Stimulated activated CD8-positive, alpha-beta memory T cell treated with anti-CD3 and anti-CD28 coated beads, Interleukin-12 subunit alpha, Interleukin-12 subunit beta, amount 100 ng/mL, for 24 hours (primary cell): Measurements from ENCODE around the gene KIAA1586.
A peak's percentile ranks its signal among the peaks of the same experiment; 100 is the strongest.
"Not testable (repeated sequence)": the region's sequence is repeated elsewhere in the genome, so short reads cannot be mapped to it uniquely, and the experiment has no call there.

Experiments
- DNase-seq: peaks from one replicate; pipeline ENCODE4 v3.0.0-alpha.2; 2020; ENCODE audit errors: extremely low read depth

KIAA1586 gene

DNA sequence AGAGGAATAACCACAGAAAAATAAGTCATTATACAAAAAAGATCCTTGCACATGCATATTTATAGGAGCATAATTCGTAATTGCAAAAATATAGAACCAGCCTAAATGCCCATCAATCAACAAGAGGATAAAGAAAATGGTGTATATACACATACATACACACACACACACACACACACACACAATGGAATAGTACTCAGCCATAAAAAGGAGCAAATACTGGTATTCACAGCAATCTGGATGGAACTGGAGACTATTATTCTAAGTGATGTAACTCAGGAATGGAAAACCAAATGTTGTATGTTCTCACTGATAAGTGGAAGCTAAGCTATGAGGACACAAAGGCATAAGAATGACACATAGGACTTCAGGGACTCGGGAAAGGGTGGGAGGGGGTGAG lies 1.9 kb upstream of the KIAA1586 start:
- DNase-seq: no peak

DNA sequence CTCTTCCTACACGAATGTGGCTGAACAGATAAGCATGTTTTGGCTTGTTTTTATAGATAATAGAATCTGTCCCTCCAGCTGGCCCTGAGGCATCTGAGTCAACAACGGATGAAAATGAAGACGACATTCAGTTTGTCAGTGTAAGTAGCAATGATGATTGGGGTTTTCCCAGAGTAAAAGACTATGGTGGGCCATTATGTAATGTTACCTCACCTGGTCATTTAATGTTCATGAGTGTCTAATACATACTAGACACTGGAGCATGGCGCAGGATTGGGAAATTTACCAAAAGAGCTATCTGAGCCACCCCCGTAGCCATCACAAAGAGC lies 728 bp downstream of the KIAA1586 start:
- not testable (repeated sequence) for DNase-seq

DNA sequence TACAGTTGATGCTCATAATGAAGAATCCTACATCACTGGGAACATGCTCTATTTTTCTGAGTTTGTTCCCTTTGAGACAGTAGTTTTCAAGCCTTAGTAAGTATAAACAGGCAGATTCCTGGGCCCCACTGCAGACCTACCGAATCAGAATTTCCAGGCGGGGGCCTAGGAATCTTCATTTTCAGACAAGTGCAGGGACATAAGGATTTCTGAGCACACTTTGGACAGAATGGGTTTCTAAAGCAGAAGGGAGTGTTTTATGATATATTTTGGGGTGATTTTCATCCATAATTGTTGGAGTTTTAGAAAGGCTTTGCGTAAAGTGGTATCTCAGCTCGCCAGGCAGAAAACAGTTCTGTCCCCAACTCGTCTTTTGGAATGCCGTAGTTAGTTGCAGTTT lies 1.4 kb downstream of the KIAA1586 start:
- not testable (repeated sequence) for DNase-seq

DNA sequence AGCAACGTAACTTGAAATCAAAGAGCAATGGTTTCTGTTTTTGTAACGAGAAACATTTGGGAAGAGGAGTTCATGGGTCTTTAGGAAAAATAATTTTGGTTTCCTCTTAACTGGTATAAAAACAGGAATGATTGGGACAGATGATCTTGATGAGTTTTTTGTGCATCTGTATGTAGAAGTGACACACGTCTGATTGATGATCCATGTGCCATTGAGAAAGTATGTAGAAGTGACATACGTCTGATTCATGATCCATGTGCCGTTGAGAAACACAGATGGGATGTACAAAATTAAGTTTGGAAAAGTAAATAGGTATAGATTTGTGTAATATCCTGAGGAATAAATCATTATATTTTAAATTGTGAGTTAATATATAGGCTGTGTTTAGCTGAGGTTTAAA lies 2.1 kb downstream of the KIAA1586 start:
- DNase-seq: no peak

DNA sequence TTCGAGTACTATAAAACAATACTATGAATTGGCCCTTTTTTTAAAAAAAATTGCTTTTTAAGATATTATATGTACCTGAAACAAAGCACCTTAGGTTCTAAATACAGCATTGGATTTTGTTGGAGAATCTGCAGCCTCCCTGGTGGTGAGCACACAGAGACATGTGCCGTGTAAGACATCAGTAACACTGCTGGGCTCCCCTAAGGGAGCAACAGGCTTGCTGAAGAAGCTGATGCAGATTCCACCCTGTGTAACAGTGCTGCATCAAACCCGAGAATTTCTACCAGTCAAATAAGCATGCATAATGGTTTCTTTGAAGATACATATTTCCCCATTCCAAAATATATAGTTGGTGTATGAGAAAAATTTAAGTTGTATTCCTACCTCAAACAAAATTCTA lies 17.4 kb downstream of the KIAA1586 start:
- no peak for DNase-seq

DNA sequence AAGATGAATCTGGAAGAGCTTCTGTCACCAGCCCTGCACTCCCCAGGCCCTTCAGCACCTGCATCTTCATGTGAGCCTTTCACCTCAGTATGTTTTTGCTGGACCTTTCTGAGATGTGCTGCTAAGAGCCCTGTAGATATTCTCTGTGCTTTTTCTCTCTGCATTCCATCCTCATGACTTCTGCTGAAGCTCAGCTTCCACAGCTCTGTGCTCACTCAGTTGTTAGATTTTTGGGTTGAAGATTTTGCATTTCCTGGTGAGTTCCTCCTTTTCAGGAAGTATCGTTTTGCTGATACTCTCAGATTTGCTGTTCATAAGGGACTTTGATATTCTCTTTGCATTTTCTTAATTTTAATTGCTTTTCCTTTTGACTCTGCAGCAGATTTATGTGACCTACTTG lies 18.3 kb downstream of the KIAA1586 start:
- no peak for DNase-seq

DNA sequence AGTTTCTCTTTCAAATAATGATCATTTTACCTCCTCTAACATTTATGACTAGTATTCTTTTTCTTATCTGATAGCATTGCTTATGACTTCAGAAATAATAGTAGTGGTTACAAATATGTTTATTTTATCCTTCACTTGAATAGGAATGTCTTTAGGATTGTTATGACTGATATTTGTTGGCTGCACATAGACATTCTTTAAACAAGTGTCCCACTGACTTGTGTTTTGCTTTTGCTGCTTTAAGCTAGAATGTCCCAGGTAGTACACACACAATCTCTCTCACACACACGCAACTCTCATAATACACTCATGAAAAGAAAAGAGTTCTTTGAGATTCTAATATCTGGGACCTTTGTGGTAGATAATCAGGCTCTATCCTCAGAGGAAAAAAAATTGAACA lies 21.6 kb downstream of the KIAA1586 start:
- no peak for DNase-seq

DNA sequence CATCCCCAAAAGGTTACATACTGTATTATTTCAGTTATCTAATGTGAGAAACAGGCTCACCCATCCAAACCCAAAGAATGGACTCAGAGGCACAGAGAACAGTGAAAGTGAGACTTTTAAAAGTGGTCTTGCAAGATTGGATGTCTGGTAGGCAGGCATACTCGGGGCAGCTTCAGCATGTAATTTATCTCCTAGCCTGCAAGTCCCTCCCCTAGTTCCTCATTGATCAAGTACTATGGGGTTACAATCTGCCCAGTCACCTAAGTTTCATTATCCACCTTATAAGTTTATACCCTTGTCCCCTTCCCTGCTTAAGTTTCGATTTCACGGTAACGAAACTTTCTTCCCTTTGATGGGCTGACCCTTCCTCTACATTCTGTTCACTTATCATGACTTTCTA lies 22.7 kb downstream of the KIAA1586 start:
- no peak for DNase-seq

DNA sequence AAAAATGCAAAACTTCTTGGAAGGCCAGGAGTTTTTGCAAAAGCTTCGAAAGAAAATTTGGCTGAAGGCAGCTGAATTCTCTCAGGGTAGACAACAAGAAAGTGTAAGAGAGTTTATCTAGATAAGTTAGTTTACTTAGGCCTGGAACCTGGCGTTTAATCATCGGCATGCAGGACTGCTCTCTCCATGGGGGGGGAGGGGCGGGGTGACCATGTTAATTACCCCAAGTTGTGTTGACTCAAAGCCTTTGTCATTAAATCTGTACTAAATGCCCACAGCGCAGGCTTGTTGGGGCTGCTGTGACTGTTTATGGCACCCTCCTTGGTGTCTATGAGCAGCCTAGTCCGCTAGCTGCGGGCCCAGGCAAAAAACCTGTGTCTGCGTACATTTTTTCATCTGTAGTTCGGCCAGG lies 23.4 kb downstream of the KIAA1586 start:
- no peak for DNase-seq

DNA sequence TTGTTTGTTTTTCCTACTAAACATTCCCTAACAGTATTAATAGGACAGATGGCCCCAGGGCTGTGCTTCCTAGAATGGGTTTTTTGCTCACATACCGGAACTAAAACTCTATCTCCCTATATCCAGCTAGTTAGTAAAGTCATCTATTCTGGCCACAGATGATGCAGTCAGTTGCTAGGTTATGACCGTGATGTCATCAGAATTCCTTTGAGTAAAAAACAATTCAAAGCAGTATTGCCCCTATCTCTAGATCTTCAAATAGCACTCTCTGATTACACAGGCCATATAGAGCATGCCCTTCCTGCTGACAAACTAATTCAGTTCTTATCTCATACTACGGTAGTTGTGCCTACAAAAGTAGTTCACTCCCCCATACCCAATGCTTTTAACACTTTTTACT lies 25.6 kb downstream of the KIAA1586 start:
- DNase-seq: no peak

DNA sequence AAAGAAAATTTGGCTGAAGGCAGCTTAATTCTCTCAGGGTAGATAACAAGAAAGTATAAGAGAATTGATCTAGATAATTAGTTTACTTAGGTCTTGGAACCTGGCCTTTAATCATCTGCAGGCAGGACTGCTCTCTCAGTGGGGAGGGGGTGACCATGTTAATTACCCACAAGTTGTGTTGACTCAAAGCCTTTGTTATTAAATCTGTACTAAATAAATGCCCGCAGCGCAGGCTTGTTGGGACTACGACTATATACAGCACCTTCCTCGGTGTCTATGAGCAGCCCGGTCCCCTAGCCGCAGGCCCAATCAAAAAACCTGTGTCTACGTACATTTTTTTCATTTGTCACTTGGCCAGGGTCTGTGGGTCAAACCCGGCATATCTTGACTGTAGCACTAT lies 27.9 kb downstream of the KIAA1586 start:
- no peak for DNase-seq

DNA sequence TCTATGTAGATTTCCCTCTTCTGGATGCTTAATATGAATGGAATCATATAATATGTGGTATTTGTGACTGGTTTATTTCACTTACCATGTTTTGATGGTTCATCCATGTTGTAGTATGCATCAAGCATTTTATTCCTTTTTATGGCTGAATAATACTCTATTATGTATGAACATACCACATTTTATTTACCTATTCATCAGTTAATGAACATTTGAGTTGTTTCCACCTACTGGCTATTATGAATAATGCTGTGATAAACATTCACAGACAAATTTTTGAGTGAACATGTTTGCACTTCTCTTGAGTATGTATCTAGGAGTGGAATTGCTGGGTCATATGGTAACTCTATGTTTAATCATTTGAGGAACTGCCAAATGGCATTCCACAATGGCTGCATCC lies 28.6 kb downstream of the KIAA1586 start:
- no peak for DNase-seq

DNA sequence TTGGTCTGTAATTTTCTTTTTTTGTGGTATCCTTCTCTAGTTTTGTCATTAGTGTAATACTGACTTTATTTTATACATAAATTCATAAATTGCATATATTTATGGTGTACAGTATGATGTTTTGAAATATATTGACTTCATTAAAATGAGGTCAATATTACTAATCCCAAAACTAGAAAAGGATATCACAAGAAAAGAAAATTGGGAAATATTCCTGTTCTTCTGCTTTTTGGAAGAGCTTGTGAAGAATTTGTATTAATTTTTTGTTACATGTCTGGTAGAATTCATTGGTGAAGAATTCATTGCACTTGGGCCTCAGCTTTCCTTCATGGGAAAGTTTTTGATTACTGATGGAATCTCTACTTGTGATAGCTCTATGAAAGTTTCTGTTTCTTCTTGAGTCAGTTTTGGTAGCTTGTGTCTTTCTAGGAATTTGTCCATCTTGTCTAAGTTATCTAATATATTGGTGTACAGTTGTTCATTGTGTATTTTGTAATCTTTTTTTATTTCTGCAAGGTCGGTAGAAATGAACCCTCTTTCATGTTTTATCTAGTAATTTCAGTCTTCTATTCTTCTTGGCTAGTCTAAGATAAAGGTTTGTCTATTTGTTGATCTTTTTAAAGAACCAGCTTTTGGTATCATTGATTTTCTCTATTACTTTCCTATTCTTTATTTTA lies 32.2 kb downstream of the KIAA1586 start:
- no peak for DNase-seq

DNA sequence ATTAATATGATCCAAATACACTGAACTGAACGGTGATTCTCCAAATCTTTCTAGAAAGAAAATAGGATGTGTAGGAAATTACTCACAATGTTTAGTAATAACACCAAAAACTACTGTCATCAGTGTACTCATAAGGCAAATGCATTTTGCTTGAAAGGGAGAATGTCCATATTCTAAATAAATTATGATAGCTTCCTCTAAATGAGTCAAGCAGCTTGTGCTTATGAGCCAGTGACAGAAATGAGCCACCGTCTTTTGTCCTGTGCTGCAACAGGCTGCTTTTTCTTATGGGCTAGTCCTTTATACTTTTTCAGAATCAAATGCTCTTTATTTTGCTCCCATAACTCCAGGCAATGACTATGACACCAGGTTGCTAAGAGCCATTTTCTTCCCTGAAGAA lies 39.0 kb downstream of the KIAA1586 start:
- DNase-seq: no peak

DNA sequence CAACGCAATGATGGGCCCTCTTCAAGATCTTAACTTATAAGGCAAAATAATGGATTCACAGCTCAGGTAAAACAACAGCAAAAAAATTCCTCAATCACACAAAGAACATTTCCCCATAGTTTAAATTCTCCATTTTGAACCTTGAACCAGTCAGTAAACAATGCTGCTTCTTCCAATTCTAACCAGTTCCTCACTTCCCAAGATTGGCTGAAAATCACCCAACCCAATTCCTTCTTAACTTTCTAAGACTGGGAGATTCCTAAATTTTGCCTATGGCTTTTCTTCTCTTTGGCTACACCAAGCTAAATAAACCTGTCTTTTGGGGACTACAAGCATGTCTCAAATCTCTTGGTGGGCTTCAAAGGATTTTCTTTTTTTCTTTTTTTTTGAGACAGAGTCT lies 40.4 kb downstream of the KIAA1586 start:
- DNase-seq: no peak

DNA sequence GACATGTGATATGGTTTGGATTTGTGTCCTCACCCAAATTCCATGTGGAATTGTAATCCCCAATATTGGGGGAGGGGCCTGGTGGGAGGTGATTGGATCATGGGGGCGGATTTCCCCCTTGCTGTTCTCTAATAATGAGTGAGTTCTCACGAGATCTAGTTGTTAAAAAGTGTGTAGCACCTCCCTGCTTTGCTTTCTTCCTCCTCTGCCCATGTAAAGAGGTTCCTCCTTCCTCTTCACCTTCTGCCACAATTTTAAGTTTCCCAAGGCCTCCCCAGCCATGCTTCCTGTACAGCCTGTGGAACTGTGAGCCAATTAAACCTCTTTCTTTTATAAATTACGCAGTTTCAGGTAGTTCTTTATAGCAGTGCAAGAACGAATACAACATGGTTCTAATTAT lies 41.4 kb downstream of the KIAA1586 start:
- DNase-seq: no peak

DNA sequence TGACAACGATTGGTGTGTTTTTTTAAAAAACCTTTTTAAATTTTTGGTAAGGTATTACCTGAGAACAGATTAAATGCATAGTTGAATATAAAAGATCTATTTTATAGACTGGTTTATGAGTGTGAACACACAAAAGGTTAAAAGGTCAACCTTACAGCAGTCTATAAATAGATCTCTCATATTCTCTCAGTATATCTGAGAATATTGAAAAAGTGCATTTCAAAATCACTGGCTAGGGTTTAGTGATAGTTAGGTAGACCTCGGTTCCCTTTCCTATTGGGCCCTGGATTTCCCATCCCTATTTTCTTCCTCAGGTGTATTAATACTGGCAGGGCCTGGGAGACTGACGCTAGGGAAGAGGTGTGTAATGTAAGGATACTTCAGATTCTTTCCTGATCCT lies 42.8 kb downstream of the KIAA1586 start:
- no peak for DNase-seq

DNA sequence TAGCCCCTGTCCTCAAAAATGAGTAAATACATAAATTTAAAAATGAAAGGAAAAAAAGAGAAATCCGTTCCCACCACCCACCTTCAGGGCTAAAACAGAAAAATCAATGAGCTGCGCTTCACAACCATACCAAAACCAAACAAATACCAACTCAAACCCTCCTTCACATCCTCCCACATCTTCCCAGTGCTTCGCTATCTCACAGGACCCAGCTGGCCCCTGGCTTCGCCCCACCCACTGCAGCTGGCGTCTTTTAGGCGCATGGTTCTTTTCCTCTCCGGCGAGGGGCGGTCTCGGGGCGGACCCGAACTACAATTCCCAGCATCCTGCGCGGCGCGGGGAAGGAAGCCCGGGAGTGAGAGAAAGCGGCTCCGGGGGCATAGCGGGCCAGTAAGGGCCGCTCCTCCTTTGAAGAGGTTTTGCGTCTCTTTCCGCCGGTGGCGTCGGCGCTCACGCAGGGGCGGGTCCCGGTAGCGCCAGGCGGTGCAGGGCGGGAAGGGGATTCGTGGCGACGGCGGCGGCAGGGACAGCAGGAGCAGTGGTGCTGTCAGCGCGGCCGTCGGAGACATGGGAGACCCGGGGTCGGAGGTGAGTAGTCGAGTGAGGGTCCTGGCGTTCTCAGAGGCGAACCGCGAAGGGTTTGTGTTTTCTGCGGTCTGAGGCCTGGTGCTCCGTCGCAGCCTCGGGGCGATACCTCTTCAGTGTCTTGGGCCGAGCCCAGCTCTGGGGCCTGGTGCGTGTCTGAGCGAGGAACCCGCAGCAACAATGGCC lies 43.4 kb downstream of the KIAA1586 start, which contains the start of gene ZNF451:
TSS of gene ZNF451 (plus strand) at position 502 of the 771 bp plus-strand sequence. CDS start at position 568, 66 bp downstream.
- peak; percentile 95 for DNase-seq

DNA sequence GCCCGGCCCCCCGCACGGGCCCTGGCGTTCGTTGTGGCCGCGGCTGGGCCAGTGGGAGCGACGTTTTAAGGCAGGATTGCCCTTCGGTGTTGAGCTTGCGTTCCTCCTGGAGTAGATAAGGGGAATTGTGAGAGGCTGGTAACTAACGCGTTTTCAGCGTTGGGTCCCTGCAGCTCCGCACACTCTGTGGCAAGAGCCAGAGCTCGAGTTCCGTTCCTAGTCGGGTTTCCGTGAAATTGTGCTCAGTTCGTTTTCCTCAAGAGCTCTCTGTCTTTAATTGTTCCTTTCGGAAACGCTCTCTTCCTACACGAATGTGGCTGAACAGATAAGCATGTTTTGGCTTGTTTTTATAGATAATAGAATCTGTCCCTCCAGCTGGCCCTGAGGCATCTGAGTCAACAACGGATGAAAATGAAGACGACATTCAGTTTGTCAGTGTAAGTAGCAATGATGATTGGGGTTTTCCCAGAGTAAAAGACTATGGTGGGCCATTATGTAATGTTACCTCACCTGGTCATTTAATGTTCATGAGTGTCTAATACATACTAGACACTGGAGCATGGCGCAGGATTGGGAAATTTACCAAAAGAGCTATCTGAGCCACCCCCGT lies 44.1 kb downstream of the KIAA1586 start:
- not testable (repeated sequence) for DNase-seq

DNA sequence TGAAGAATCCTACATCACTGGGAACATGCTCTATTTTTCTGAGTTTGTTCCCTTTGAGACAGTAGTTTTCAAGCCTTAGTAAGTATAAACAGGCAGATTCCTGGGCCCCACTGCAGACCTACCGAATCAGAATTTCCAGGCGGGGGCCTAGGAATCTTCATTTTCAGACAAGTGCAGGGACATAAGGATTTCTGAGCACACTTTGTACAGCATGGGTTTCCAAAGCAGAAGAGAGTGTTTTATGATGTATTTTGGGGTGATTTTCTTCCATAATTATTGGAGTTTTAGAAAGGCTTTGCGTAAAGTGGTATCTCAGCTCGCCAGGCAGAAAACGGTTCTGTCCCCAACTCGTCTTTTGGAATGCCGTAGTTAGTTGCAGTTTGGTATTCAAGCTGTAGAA lies 44.9 kb downstream of the KIAA1586 start:
- DNase-seq: not testable (repeated sequence)

DNA sequence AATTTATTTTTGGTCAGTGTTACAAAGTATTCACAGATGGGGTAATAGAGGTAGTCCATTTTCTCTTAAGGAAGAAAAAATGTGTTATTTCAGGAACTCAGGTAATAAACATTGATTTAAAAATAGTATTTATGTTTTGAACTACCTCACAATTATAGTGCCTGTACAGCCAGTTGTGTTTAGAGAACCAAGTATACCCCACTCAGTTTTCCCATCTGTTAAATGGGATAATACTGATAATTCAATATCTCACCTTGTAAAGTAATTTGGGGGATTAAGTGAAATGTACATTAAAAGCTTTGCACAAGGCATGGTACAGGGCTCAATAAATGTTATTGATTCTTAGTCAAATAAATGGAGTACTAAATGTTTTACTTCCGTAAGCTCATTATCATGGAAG lies 48.2 kb downstream of the KIAA1586 start:
- DNase-seq: no peak

DNA sequence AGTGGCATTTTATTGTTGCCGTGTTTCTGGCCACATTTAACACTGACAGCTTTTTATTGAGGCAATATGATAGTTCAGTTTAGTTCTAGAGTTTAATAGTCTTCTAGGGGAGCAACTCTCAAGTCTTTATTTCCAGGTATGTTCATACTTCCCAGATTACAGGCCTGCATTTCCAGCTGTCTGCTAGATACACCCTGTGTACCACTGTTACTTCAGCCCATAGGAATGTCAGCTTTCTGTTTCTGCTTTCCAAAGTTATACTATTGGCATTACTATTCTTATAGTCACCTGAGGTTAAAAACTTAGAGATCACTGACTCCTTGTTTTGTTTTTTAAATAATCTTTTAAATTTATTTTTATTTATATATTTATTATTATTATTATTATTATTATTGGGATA lies 51.1 kb downstream of the KIAA1586 start:
- no peak for DNase-seq

DNA sequence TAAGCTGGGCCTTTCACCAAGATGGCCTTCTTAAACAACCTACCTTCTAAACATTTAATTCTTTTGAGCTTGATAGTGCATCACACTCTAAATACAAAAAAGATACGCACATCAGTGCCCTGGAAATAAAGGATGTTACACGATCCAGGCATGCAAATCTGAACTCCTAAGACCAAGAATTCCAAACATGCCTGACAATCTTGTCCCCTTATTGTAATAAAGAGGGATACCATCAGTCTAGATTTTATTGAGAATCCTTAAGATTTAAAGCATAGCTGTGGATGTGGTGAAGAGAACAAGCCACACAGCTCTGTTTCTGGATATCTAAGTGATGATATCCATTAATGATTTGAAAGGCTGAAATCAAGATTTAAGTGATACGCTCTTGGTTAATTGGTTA lies 56.5 kb downstream of the KIAA1586 start:
- no peak for DNase-seq
